VCaP (cell line): ENCODE results near the gene TRIM44.

Experiments
- H3K27ac ChIP-seq: fragments of 450-650 bp; 2 replicates; pipeline ENCODE4 v1.5.1; 2017
- CTCF ChIP-seq: fragments of 450-650 bp; conservative IDR thresholded peaks from 2 replicates; pipeline ENCODE4 v1.5.1; 2017; ENCODE audit warnings: mild to moderate bottlenecking, moderate library complexity

TRIM44 gene

GRCh38 chr11:35798983-35799382, 136.4 kb downstream of the TRIM44 start:
- no peak for TF ChIP-seq CTCF
- H3K27ac ChIP-seq = peak overlapping the region; percentile 19; the same call in 1 of the 2 replicates

GRCh38 chr11:35799655-35800054, 137.1 kb downstream of the TRIM44 start:
- H3K27ac ChIP-seq = peak overlapping the region; percentile 19; the same call in 1 of the 2 replicates

GRCh38 chr11:35800970-35801953, 138.7 kb downstream of the TRIM44 start:
- no peak for TF ChIP-seq CTCF
- no peak overlapping the region for H3K27ac ChIP-seq

More at GRCh38 chr11:35799655-35800054, 137.1 kb downstream of the TRIM44 start:
- TF ChIP-seq CTCF = no peak

- no peak for TF ChIP-seq CTCF
- no peak overlapping the region for H3K27ac ChIP-seq
These were observed 139.6 kb downstream of the TRIM44 start for GRCh38 chr11:35802221-35802620.

GRCh38 chr11:35802672-35803071, 140.1 kb downstream of the TRIM44 start:
- H3K27ac ChIP-seq = no peak overlapping the region
- TF ChIP-seq CTCF = no peak

- H3K27ac ChIP-seq = no peak overlapping the region
- TF ChIP-seq CTCF = no peak
These were observed 140.5 kb downstream of the TRIM44 start for GRCh38 chr11:35803115-35803514.

GRCh38 chr11:35804451-35805040, 142.0 kb downstream of the TRIM44 start:
- no peak overlapping the region for H3K27ac ChIP-seq
- no peak for TF ChIP-seq CTCF
